K562 (cell line): ENCODE measurements around the gene ARHGAP30. TPM values are rescaled to one million over a fixed set of nuclear protein-coding genes. Genes with fewer than 3 reads are reported as not detected.

ENCODE experiments used
- C11orf30 ChIP-seq: fragments of 450-650 bp; IDR thresholded peaks from 2 replicates; pipeline ENCODE4 v1.6.1; 2016; ENCODE audit warnings: low read depth, mild to moderate bottlenecking
- NCOA6 ChIP-seq: fragments of 450-650 bp; IDR thresholded peaks from 2 replicates; pipeline ENCODE4 v1.6.1; 2017; ENCODE audit warnings: mild to moderate bottlenecking
- SIN3A ChIP-seq, 2 experiments: fragments of 150-350 bp in 1 of 2; IDR thresholded peaks; 2 replicates each; pipeline ENCODE4 v1.6.1; 2011 to 2016; ENCODE audit warnings: borderline replicate concordance in 2 of 2, low read depth in 2 of 2, low read length in 2 of 2, mild to moderate bottlenecking in 2 of 2, moderate library complexity in 2 of 2; ENCODE audit not compliant: control insufficient read depth in 1 of 2
- ZBTB8A ChIP-seq: fragments of 450-650 bp; IDR thresholded peaks from 2 replicates; pipeline ENCODE4 v1.6.1; 2018; ENCODE audit warnings: mild to moderate bottlenecking, moderate library complexity; ENCODE audit not compliant: partially characterized antibody
- polyA plus RNA-seq, 8 experiments: library from polyadenylated mRNA; depleted of rRNA in 4 of 8; stranded (reverse) in 5 of 8; unstranded in 3 of 8; fragments of >200 nt; fragmentation: Nextera tagmentation in 2 of 8; fragmentation: Illumina TruSeq in 1 of 8; extraction: Ambion mirVana in 2 of 8; extraction: Trizol in 1 of 8; gene quantifications; 2 replicates each; pipeline versions ENCODE4 v1.2.1 to v1.2.3, GENCODE V29; 2011 to 2014; ENCODE audit warnings: inconsistent platforms in 1 of 8, missing spikeins in 1 of 8
- total RNA-seq, 7 experiments: library from RNA; depleted of rRNA in 6 of 7; stranded (reverse); fragments of >200 nt in 6 of 7; fragmentation: Illumina TruSeq in 2 of 7; extraction: Trizol in 2 of 7; gene quantifications; 2 replicates each; pipeline versions ENCODE4 v1.2.1 to v1.2.3, GENCODE V29; 2011 to 2021; ENCODE audit warnings: low replicate concordance in 1 of 7
- TF ChIP-seq, protein P1 (sequence below), 2 experiments: fragments of 450-650 bp; IDR thresholded peaks; 2 replicates each; pipeline ENCODE4 v1.6.1; 2016; ENCODE audit warnings: mild to moderate bottlenecking in 2 of 2, borderline replicate concordance in 1 of 2, low read depth in 1 of 2, moderate library complexity in 1 of 2

Gene ARHGAP30
- total and polyA plus RNA-seq, 9 of the 15 experiments (the other 6 are each of a cell fraction or from before 2014, with no cell fraction given), result 0.01 to 0.73 (median 0.12) TPM

DNA sequence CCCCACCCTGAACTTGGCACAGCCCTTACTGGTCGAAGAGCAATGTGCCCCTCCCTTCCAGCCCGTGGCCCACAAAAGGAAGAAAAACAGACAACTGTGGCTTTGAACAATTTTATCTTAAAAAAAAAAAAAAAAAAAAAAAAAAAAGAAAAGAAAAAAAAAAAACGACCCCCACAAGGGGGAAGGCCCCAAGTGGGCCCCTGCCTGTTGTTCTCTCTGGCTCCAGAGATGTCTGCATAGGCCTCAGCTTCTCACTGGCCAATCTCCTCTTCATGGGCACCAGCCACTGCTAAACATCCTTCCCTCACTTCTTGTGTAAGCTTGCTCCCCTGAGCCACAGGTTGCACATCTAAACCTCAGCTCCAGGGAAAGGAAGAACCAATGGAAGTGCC is 30.5 kb downstream of the ARHGAP30 start (continued):
- TF ChIP-seq, protein P1, sequence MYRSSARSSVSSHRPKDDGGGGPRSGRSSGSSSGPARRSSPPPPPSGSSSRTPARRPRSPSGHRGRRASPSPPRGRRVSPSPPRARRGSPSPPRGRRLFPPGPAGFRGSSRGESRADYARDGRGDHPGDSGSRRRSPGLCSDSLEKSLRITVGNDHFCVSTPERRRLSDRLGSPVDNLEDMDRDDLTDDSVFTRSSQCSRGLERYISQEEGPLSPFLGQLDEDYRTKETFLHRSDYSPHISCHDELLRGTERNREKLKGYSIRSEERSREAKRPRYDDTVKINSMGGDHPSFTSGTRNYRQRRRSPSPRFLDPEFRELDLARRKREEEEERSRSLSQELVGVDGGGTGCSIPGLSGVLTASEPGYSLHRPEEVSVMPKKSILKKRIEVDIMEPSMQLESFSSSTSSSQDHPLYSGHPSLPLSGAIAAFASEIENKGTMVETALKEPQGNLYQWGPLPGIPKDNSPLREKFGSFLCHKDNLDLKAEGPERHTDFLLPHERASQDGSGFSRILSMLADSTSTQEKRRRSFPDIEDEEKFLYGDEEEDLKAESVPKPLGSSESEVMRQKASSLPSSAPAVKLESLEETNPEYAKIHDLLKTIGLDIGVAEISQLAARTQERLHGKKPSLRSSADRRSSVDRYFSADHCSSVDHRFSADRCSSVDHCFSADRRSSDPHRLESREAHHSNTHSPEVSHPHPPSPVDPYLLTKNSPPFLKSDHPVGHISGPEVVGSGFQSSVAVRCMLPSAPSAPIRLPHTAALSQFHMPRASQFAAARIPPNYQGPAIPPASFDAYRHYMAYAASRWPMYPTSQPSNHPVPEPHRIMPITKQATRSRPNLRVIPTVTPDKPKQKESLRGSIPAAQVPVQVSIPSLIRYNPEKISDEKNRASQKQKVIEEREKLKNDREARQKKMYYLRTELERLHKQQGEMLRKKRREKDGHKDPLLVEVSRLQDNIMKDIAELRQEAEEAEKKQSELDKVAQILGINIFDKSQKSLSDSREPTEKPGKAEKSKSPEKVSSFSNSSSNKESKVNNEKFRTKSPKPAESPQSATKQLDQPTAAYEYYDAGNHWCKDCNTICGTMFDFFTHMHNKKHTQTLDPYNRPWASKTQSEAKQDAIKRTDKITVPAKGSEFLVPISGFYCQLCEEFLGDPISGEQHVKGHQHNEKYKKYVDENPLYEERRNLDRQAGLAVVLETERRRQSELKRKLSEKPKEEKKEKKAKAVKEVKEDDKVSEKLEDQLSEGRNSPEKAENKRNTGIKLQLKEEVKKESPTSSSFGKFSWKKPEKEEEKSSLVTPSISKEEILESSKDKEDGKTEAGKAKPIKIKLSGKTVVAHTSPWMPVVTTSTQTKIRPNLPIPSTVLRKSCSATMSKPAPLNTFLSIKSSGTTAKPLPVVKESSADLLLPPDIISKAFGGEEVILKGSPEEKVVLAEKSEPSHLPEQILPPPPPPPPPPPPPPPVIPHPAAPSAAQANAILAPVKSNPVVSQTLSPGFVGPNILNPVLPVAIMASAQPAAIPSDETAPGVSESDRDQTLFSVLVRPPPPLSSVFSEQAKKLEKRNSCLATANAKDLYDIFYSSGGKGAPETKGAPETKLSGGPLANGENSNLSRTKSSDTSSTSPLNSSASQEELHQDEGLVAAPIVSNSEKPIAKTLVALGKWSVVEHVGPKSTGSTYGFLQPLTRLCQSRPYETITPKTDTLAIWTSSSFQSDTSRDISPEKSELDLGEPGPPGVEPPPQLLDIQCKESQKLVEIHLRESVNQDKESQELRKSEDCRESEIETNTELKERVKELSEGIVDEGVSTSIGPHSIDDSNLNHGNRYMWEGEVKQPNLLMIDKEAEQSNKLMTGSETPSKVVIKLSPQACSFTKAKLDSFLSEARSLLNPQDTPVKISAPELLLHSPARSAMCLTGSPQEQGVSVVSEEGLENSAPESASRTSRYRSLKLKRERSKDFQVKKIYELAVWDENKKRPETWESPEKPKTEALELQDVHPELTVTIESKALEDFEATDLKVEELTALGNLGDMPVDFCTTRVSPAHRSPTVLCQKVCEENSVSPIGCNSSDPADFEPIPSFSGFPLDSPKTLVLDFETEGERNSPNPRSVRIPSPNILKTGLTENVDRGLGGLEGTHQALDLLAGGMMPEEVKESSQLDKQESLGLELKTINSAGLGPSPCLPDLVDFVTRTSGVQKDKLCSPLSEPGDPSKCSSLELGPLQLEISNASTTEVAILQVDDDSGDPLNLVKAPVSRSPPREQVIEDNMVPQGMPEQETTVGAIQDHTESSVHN (IDR thresholded peaks at IDR 0.05; ENCODE audit: borderline replicate concordance in 1 of 2, low read depth in 1 of 2), result no peak
- TF ChIP-seq C11orf30 (no peak), NCOA6 (no peak), SIN3A (IDR thresholded peaks at IDR 0.05; ENCODE audit: borderline replicate concordance in 2 of 2, control insufficient read depth in 1 of 2, low read depth in 2 of 2, low read length in 2 of 2) (no peak), ZBTB8A (no peak)
- TF ChIP-seq, all 486 proteins: peak for 0
